ENCODE data around the gene ALG1L2. TPM values are rescaled to one million over a fixed set of nuclear protein-coding genes. Genes with fewer than 3 reads are reported as not detected.
A peak's percentile ranks its signal among the peaks of the same experiment; 100 is the strongest.
"Not testable (repeated sequence)": the region's sequence is repeated elsewhere in the genome, so short reads cannot be mapped to it uniquely, and the experiment has no call there.

Gene ALG1L2
- total RNA-seq, 1 donor from 2014 or later: not detected

GRCh38 chr3:130058716-130059115 lies 22.9 kb upstream of the ALG1L2 start:
- DNase-seq: peak; percentile 16
- intact Hi-C loops (cut with micrococcal nuclease); H3K4me3 ChIP-seq; H3K4me1 ChIP-seq; H3K9me3 ChIP-seq (replicated peaks); H3K36me3 ChIP-seq; H3K27me3 ChIP-seq (ENCODE audit: low read depth): not testable (repeated sequence)
- peak overlapping the region; percentile 33 for H3K27ac ChIP-seq (replicated peaks)

- DNase-seq; intact Hi-C loops (cut with micrococcal nuclease); H3K36me3 ChIP-seq; H3K9me3 ChIP-seq (replicated peaks); H3K4me3 ChIP-seq; H3K27me3 ChIP-seq (ENCODE audit: low read depth); H3K4me1 ChIP-seq: not testable (repeated sequence)
- H3K27ac ChIP-seq (replicated peaks): peak overlapping the region; percentile 33
These were observed 22.5 kb upstream of the ALG1L2 start for GRCh38 chr3:130059162-130059561.

- Histone ChIP-seq H3K27ac (replicated peaks) (no peak overlapping the region), H3K27me3 (ENCODE audit: low read depth) (peaks cover 12% of the 10 kb centered on the region), H3K36me3 (no peaks in the 10 kb centered on the region), H3K4me1 (no peaks in the 10 kb centered on the region), H3K9me3 (replicated peaks) (no peaks in the 10 kb centered on the region), H3K4me3 (no peak overlapping the region)
- no peak for TF ChIP-seq CTCF (IDR thresholded peaks at IDR 0.05; ENCODE audit: borderline replicate concordance)
- no peak for DNase-seq
- intact Hi-C loops (cut with micrococcal nuclease): no loop called here
These were observed 8.0 kb upstream of the ALG1L2 start for GRCh38 chr3:130073582-130073981.

- H3K27ac ChIP-seq (replicated peaks): no peak overlapping the region
- H3K4me3 ChIP-seq: no peak overlapping the region
- peaks cover 9% of the 10 kb centered on the region for H3K27me3 ChIP-seq (ENCODE audit: low read depth)
- H3K4me1 ChIP-seq: no peaks in the 10 kb centered on the region
- no peaks in the 10 kb centered on the region for H3K36me3 ChIP-seq
- intact Hi-C loops (cut with micrococcal nuclease): no loop called here
- H3K9me3 ChIP-seq (replicated peaks): no peaks in the 10 kb centered on the region
- DNase-seq: no peak
- no peak for TF ChIP-seq CTCF (IDR thresholded peaks at IDR 0.05; ENCODE audit: borderline replicate concordance)
These were observed 4.0 kb upstream of the ALG1L2 start for GRCh38 chr3:130077636-130078035.

- H3K36me3 ChIP-seq; DNase-seq; H3K27ac ChIP-seq (replicated peaks); H3K4me3 ChIP-seq; H3K4me1 ChIP-seq; H3K9me3 ChIP-seq (replicated peaks); intact Hi-C loops (cut with micrococcal nuclease); H3K27me3 ChIP-seq (ENCODE audit: low read depth): not testable (repeated sequence)
These were observed 1.9 kb downstream of the ALG1L2 start for GRCh38 chr3:130083363-130084090.

- Histone ChIP-seq H3K27ac (replicated peaks) (no peak overlapping the region), H3K36me3 (no peaks in the 10 kb centered on the region), H3K4me3 (no peak overlapping the region), H3K27me3 (ENCODE audit: low read depth) (peaks cover 5% of the 10 kb centered on the region), H3K9me3 (replicated peaks) (no peaks in the 10 kb centered on the region), H3K4me1 (no peaks in the 10 kb centered on the region)
- intact Hi-C loops (cut with micrococcal nuclease): no loop called here
- no peak for TF ChIP-seq CTCF (IDR thresholded peaks at IDR 0.05; ENCODE audit: borderline replicate concordance)
- DNase-seq: no peak
These were observed 2.9 kb downstream of the ALG1L2 start for GRCh38 chr3:130084436-130084980.

- Histone ChIP-seq H3K4me1 (no peaks in the 10 kb centered on the region), H3K27me3 (ENCODE audit: low read depth) (peaks cover 1% of the 10 kb centered on the region), H3K27ac (replicated peaks) (no peak overlapping the region), H3K9me3 (replicated peaks) (no peaks in the 10 kb centered on the region), H3K4me3 (no peak overlapping the region), H3K36me3 (no peaks in the 10 kb centered on the region)
- no peak for TF ChIP-seq CTCF (IDR thresholded peaks at IDR 0.05; ENCODE audit: borderline replicate concordance)
- DNase-seq: no peak
- intact Hi-C loops (cut with micrococcal nuclease): no loop called here
These were observed 4.2 kb downstream of the ALG1L2 start for GRCh38 chr3:130085881-130086280.

GRCh38 chr3:130086628-130087027 lies 5.0 kb downstream of the ALG1L2 start:
- H3K9me3 ChIP-seq (replicated peaks); H3K36me3 ChIP-seq; H3K27me3 ChIP-seq (ENCODE audit: low read depth); H3K4me1 ChIP-seq; DNase-seq; intact Hi-C loops (cut with micrococcal nuclease); H3K4me3 ChIP-seq; H3K27ac ChIP-seq (replicated peaks): not testable (repeated sequence)
